ENCODE results near the gene HMGB2. TPM values are rescaled to one million over a fixed set of nuclear protein-coding genes. Genes with fewer than 3 reads are reported as not detected.

HMGB2 gene
- total and polyA plus RNA-seq, 2 of the 8 experiments (the other 6 are each of a cell fraction or from before 2014, with no cell fraction given): 54.7 to 218 TPM

- TF ChIP-seq CREB1 (IDR thresholded peaks at IDR 0.05) (no peak), RBBP5 (IDR thresholded peaks at IDR 0.05; ENCODE audit: borderline replicate concordance, low read depth, low read length) (no peak), HDAC6 (IDR thresholded peaks at IDR 0.05; ENCODE audit: low read depth, low read length) (no peak), KDM5A (IDR thresholded peaks at IDR 0.05; ENCODE audit: low read length) (no peak), E2F6 (IDR thresholded peaks at IDR 0.05) (no peak), RNF2 (IDR thresholded peaks at IDR 0.05; ENCODE audit: borderline replicate concordance, low read depth, low read length, missing control alignments, poor library complexity, severe bottlenecking) (no peak), SP2 (IDR thresholded peaks at IDR 0.05; ENCODE audit: low read length) (no peak), EP300 (IDR thresholded peaks at IDR 0.05; ENCODE audit: borderline replicate concordance in 1 of 2, low read depth in 2 of 2, low read length in 2 of 2) (no peak)
Measured at GRCh38 chr4:173367946-173368345, 33.8 kb upstream of the HMGB2 start (continued).
